SK-N-SH treated with all-trans-retinoic acid at 6 μM for 48 hours (cell line): ENCODE results near the gene RLN1.

Experiments
- PATZ1 ChIP-seq: fragments of 250-450 bp; sonication (Bioruptor Pico); IDR thresholded peaks from 2 replicates; pipeline ENCODE4 v1.8.0; 2020; ENCODE audit warnings: mild to moderate bottlenecking, moderate library complexity, borderline replicate concordance
- TOX ChIP-seq: fragments of 250-450 bp; sonication (Bioruptor Pico); IDR thresholded peaks from 2 replicates; pipeline ENCODE4 v1.8.0; 2021; ENCODE audit warnings: mild to moderate bottlenecking, moderate library complexity, borderline replicate concordance
- ZFP30 ChIP-seq: fragments of 450-650 bp; formaldehyde crosslinking; IDR thresholded peaks from 2 replicates; pipeline ENCODE4 v1.5.0; 2022; ENCODE audit warnings: mild to moderate bottlenecking, moderate library complexity
- TF ChIP-seq, protein P1 (sequence below): fragments of 250-450 bp; sonication (Bioruptor Pico); IDR thresholded peaks from 2 replicates; pipeline ENCODE4 v1.5.0; 2020; ENCODE audit warnings: mild to moderate bottlenecking, moderate library complexity
- TF ChIP-seq, protein P2 (sequence below): fragments of 250-450 bp; sonication (Bioruptor Pico); IDR thresholded peaks from 2 replicates; pipeline ENCODE4 v1.5.1; 2020; ENCODE audit warnings: low read depth, mild to moderate bottlenecking, moderate library complexity

- TF ChIP-seq PATZ1 (CRISPR knock-in tag) = no peak
- TF ChIP-seq, protein P1, sequence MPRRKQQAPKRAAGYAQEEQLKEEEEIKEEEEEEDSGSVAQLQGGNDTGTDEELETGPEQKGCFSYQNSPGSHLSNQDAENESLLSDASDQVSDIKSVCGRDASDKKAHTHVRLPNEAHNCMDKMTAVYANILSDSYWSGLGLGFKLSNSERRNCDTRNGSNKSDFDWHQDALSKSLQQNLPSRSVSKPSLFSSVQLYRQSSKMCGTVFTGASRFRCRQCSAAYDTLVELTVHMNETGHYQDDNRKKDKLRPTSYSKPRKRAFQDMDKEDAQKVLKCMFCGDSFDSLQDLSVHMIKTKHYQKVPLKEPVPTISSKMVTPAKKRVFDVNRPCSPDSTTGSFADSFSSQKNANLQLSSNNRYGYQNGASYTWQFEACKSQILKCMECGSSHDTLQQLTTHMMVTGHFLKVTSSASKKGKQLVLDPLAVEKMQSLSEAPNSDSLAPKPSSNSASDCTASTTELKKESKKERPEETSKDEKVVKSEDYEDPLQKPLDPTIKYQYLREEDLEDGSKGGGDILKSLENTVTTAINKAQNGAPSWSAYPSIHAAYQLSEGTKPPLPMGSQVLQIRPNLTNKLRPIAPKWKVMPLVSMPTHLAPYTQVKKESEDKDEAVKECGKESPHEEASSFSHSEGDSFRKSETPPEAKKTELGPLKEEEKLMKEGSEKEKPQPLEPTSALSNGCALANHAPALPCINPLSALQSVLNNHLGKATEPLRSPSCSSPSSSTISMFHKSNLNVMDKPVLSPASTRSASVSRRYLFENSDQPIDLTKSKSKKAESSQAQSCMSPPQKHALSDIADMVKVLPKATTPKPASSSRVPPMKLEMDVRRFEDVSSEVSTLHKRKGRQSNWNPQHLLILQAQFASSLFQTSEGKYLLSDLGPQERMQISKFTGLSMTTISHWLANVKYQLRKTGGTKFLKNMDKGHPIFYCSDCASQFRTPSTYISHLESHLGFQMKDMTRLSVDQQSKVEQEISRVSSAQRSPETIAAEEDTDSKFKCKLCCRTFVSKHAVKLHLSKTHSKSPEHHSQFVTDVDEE (CRISPR knock-in tag) = no peak
- TF ChIP-seq ZFP30 (CRISPR knock-in tag) = no peak
- TF ChIP-seq TOX (CRISPR knock-in tag) = no peak
- TF ChIP-seq, protein P2, sequence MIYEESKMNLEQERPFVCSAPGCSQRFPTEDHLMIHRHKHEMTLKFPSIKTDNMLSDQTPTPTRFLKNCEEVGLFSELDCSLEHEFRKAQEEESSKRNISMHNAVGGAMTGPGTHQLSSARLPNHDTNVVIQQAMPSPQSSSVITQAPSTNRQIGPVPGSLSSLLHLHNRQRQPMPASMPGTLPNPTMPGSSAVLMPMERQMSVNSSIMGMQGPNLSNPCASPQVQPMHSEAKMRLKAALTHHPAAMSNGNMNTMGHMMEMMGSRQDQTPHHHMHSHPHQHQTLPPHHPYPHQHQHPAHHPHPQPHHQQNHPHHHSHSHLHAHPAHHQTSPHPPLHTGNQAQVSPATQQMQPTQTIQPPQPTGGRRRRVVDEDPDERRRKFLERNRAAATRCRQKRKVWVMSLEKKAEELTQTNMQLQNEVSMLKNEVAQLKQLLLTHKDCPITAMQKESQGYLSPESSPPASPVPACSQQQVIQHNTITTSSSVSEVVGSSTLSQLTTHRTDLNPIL (CRISPR knock-in tag) = no peak
Measured at GRCh38 chr9:5352637-5353248, 13.1 kb upstream of the RLN1 start.
